Measurements from ENCODE around the gene SPAG6.
A peak's percentile ranks its signal among the peaks of the same experiment; 100 is the strongest.

The SPAG6 gene

DNA sequence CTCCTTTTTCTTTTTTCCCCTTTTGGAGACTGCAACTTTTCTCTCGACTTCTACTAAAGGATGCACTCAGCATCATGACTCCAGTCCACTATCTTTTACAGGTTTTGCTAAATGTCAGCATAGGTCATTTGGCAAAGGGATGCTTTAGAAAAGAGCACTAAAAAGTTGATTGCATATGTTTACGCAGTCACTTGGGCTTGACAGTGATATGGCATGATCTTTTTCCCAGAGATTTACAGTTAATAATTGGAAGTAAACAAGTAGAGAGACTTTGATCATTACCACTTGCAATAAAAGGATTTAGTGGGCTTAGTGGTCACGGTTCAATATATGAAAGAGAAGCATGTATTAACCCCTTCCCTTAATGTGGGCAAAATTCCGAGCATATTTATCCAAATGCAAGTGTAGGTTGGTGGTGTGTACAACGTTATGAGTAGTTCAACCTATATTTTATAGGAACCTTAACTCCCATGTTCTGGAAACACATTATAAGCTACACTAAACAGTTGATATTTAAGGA is 22.6 kb upstream of the SPAG6 start:
- no peak for DNase-seq

DNA sequence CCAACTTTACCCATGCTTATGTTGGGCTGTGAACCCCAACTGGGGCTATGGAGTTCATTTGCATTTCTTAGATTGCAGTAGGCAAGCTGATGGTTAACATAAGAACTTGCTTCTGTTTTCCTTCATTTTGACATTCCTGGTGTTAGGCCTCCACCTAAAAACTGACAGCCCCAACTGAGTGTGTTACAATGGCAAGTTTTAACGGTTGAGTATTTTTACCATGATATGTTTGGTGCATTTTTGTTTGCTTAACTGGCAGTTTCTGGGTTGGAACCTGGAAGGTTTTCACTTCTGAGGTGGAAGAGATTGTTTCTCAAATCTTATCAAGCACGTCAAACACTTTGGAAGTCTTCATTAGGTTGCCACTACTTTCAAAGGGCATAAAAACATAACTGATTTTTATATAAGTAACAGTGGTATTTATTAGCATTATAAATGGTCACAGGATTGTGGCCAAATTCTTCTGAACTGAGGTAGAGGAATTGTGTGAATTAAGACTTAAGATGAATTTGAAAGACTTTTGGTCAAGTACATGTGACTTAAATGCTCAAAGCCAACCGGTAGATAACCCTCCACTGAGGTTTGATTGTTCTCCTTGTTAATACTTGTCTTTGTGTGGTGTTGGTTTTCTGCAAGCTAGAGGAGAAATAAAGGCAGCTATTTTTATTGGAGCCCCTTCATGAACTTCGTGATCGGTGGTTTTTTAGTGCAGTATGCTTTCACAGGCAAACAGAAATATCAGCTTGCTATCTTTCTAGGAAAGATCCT is 21.6 kb upstream of the SPAG6 start:
- no peak for DNase-seq

DNA sequence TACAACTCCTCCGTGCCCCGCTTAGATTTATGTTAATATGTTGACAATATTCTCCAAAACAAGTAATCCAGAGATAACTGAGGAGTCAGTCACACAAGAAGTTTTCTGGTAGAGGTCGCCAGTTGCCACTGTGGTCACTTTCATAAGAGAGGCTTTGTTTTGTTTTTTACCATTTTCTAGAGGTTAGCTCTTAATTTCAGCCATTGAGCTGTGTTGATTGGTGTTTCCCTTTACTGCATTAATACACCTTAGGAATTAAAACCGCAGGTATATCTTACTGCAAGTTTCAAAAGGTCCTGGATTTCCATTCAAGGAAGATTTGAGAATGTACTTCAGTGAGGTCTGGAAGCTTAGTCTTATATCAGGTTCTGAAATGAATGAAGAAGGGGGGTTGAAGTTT is 20.9 kb upstream of the SPAG6 start:
- no peak for DNase-seq

DNA sequence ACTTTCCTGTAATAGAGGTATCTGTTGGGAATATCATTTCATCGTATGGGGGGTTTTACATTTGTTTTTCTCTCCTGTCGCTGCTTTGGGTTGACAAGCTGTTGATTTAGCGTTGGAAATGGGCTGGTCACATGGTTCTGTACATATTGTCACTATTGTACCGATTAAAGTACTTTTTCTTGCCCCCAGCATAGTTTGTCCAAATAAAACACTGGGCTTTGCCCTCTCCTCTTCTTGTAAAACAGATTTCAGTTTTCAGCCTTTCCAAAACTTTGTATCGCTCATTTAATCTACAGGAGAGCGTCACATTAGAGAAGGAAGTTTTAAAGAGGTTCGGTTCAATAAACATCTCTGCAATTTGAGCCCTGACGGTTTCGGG is 20.4 kb upstream of the SPAG6 start:
- no peak for DNase-seq

DNA sequence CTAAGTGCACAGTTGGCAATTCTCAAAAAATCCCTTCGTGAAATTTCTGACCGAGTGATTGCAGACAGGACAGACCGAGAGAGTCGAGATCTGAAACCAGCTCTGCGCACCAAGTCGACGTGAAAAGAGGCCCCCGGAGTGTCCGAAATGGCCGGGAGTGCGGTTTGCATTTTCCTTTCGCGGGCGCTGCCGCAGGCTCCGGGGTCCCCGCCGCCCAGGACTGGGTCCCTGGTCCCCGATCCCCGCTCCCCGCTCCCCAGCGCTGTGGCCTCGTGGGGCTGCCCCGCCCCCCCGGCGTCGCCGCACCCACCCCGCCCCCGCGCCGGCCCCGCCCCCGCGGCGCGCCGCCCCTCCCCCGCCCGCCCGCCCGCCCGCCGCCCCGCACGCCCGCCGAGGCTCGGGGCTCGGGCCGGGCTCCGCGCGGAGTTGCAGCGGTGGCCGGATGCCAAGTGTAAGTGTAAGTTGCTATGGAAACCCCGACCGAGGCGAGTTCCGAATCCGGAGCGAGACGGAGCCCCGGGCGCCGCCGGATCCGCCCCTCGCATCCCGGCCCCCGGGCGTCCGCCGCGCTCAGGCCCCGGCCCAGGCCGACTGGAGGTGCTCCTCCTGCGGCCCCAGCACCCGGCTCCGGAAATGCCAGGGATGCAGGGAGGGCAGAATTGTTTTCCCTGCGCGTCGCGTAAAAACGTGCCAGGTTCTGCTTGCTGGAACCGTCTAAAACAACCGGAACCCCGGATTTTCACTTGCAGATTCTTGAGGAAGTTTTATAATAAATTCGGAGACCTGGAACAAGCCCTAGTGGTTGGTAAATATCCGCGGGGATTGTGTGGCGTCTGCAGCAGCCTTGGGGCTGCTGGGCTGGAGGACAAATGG is 19.8 kb upstream of the SPAG6 start:
- DNase-seq = peak; percentile 94

DNA sequence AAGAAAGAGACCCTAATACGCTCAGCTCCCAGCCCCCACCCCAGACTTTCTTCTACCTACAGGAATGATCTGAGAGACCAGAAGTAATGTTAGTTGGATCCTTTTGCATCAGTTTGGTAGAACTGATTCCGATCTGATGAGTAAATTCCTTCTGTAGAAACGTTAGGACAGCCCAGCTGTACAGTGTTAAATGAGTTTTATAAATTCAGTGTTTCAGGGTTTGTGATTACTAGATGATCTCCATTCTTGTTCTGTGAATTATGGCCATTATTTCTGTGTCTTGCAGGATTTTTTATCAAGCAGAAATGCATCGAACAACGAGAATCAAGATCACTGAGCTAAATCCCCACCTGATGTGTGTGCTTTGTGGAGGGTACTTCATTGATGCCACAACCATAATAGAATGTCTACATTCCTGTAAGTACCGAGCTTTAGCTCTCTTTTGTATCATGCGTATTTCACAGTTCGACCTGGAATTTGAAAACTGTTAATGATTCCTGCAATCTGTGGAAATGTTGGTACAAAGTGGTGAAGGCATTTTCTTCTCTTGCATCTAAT is 19.1 kb upstream of the SPAG6 start:
- DNase-seq = no peak

DNA sequence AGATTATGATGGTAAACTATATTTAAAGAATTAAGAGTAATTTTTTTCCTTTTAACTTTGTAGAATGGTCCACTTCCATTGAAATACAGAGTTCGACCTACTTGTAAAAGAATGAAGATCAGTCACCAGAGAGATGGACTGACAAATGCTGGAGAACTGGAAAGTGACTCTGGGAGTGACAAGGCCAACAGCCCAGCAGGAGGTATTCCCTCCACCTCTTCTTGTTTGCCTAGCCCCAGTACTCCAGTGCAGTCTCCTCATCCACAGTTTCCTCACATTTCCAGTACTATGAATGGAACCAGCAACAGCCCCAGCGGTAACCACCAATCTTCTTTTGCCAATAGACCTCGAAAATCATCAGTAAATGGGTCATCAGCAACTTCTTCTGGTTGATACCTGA is 16.1 kb upstream of the SPAG6 start:
- no peak for DNase-seq

DNA sequence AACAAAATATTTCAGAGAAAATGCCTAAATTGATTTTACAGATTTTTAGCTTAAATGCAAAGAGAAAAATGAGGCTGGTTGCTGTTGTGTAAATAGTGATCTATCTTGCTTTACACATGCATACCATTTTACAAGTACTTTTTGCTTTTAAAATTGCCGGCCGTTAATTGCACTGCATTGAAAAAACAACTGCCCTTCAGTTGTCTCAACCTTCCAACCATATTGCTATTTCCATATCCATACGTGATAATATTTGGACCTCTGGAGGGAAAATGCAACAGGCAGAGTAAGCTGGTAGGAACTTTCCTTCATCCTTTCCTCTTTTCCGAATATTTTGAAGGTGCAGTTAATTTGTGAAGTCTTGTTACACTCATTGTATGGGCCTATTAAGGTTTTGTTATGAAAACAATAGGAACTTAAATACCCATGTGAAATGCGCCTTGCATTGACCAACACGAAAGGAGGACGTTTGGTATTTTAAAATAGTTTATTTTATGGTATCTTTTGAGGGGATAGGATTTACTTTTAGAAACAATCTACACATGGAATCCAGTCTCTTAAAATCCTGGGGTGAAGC is 13.1 kb upstream of the SPAG6 start:
- DNase-seq = no peak

DNA sequence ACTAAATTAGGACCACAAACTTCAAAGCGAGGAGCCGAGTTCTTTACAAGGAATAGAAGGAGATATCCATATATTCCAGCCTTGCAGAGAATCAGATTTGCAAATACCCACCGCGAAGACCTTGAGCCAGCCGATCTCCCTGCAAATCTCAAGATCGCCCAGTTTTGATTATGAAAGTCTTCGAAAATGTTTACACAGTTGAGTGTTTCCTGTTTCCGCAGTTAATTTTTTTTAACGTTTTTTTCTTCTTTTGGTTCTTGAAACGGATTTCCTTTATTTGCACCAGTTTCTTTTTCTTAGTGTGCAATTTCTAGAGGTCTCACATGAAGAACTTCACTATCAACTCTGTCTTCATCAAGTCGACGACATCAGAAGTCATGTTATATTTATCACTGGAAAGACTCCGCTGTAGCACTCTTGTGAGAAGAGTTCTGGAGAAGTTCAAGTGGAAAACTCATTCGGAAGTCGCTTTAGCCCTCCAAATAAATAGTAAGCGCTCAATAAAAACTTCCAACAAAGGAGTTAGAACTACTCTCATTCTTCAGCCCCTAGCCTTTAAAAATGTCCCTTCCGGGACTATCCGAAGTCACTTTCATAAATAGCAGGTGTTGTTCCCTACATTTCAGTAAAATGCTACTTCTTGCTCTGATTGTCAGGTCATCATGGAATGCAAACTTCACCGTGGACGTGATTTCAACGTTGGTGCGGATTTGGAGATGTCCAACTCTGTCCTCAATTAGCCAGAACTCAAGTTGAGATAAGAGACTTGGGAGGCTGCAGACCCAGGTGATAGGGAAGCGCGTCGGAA is 11.9 kb upstream of the SPAG6 start:
- DNase-seq = no peak

DNA sequence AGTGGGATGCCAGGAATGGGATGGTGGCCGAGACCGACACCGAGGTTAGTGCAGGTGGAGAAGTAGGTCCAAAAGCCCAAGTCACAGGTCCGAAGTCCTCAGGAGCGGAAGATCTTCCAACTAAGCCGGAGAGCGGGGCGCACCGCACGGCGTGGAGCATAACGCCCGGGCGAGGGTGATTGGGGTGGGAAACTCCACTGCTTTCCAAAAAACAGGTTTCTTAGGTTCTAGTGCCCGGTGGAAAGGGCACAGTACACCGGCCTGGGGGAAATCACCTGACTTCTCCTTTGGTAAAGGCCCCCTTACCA is 11.4 kb upstream of the SPAG6 start:
- no peak for DNase-seq

DNA sequence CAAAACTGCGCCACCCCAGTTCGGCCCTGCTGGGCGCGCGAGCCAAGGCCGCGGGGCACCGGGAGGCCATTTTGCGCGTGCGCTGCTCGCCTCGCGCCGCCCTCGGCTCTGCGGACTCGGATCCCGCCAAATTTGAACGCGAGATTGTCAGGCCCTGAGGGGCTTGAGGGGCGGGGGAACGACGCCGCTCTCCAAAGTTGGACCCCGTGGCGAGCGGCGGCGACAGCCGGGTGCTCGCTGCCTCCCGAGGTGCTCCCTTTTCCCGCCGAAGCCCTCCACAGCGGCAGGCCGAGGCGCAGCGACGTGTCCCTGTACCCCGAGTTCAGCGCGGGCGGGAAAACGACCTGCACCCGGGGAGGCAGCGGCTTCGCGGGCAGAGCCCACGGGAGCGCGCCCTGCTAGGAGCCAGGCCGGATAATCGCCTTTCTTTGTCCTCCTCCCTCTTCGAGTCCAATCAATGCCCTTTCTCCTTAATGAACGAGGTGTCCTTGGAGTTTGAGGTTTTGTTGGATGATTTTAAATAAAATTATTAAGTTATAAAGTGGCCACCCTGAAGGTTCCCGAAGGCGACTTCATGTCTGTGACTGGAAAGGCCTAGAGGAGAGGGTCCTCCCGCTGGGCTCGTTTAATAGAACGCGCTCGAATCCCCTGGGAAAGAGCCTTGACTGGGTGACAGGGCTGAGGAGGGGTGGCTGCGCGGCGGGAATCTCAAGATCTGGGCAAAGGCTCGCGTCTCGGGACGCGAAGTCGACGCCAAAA is 10.7 kb upstream of the SPAG6 start:
- no peak for DNase-seq

DNA sequence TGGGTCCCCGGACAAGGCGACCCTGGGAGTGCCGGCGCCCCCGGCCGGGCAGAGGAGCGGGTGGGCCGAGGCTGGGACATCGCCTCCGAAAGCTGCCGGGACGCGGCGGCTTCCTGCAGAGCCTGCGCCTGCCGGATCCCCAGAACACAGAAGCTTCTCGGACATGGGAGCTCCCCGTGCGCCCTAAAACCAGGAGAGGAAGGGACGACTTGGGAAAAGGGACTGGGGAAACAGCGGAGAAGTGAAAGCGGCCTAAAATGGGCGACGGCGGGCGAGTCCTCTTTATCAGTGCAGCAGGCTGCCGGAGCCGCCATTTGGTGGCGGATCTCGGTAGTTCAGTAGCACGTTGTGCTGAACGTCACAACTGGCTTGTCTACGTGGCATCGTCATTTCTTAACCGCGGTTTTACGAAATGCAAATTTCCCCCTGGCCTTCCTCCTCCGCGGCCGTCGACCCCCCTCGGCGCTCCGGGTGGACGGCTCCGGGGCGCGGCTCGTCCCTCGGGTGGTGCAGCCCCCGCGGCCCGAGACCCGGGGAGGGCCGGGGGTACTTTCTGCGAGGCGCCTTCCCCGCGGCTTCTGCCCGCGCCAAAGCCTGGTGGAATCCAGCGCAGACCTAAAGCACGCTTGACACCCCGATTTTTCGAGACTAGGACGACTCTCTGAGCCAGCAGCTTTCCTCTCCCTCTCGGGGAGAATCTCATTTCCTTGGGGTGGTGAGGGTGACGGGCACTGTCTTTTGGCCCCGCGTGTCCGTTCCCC is 9.9 kb upstream of the SPAG6 start:
- DNase-seq = no peak

DNA sequence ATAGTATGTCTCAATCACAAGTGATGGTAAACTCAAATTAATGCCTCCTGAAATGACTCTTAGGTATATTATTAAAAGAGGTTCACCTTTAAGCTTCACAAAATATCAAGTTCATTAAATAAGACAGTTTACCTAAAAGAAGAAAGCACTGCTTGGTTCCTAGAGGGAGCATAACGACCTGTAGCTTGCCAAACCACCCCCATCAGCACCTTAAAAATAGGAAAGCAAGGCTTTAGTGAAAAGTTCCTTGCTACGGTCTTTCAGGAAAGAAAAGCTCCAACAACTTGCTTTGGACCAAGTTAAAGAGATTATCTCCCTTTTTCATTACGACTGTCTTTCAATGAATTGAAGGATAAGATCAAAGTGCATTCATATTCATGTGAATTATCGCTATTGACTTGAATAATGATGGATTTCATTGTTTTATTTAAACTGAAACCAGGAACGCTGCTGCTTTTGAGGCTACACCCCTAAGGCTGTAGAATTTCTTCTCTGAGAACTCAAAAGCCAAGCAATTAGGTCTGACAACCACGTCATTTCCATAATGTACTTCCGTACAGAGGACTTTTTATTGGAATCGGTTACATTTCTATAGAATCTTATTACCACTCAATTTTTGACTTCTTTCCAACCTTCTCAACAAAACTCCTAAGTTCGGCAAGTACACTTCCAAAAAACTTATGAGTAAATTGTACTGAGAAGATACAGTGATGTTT is 7.0 kb upstream of the SPAG6 start:
- no peak for DNase-seq

DNA sequence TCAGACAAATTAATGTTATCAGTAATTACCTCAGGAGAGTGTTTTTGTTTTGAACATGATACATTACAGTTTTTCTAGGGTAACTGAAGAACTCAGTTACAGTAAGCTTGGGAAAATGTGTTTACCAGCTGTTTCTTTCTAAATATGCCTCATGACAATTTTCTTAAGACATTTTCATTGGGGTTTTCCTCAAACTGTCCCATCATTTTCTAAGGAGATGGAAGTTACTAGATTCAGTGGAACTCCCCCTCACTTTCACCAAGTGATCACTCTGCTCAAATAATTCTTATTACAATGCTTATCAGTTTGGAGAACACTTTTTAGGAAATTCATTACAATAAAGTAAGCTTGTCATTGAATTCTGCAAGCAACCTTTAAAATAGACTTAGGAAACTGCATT is 6.4 kb upstream of the SPAG6 start:
- DNase-seq = no peak

DNA sequence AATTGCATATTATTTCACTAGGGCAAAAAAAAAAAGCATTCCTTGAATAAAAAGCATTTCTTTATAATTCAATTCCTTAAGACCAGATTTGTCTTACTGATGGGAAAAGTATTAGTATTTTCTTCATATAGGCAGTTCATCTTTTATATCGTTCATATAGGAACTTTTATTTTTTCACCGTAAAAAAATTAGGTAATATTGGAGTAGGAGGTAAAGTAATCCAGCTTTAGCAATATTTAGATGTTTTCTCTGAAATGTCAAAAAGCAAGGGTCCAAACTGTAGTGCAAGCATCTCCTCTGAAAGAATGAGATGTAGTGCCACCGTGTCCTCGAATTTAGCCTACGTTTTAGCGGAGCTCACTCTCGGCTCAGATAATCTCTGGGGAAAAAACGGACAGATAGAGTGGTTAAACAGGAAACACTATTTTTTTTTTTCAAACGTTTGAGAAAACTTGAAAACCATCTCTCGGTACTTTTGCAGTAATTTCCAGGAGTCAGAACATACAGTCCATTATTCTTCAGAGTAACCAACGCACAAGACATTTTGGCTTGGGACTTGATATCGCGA is 5.5 kb upstream of the SPAG6 start:
- DNase-seq = no peak

DNA sequence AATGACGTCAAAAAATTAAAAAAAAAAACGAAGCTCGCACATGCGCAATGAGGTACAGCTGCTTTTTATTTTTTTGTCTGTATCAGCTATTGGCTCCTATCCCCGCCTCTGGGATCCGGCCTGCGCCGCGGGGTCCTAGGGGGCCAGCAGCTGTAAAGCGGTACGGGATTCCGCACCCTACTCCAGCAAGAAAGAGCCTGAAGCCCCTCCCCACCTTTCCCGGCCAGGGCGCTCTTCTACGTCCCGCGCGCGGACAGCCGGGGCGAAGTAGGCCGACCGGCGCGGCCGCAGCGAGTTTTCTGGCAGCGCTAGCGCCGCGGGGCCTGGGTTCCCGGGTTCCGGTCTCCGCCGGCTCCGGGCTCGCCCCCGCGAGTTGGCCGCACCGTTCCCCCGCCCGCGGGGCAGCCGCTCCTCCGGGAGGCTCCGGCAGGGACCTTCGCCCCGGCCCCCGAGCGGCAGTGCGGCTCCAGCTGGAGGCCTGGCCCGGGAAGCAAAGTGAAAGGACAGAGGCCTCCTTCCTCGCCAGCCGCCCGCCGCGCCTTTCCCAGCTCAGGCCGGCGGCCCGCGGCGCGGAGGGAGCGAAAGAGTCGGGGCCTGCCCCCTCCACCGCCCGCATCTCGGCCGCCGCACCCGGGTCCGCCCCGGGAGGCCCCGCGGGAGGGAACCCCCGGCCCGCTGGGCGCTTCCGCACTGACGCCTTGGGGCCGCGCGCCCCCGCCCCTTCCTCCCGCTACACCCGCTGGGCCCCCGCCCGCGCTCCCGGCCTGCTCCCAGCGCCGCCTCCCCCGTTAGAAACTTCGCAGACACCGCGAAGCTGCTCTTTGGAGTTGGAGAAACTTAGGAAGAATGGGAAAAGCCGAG is 4.7 kb upstream of the SPAG6 start:
- DNase-seq = peak; percentile 86

DNA sequence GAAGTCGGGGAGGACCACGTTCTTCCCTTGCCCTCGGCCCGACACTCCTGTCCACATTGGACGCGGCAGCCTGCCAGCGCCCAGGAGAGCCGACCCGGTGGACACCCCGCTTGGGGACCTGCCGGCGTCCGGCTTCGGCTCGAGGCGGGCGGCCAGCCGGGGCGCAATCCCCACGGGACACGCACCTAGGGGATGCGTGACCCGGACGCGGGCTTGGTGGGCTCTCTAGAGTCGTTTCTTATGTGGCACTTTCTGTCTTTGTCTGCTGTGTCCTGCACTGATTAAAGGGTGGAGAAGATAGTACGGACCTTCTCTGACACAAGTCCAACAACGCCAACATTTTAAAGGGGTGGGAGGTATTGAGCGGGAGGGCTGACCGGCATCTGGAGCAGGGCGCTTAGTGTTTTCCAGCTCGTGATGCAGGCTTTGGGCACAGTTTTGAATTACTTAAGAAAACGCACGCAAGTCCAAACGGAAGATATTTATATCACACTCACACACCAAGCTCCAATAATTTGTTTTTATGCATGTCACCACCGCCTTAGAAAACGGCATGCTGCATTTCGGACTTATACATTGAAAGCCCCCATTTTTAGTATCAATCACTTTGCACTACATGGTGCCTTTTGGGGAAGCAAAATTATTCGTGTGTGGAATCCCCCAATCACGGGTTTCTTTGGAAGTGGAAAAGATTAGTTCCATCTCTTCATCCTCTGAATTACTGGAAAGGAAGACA is 3.9 kb upstream of the SPAG6 start:
- DNase-seq = peak; percentile 41

DNA sequence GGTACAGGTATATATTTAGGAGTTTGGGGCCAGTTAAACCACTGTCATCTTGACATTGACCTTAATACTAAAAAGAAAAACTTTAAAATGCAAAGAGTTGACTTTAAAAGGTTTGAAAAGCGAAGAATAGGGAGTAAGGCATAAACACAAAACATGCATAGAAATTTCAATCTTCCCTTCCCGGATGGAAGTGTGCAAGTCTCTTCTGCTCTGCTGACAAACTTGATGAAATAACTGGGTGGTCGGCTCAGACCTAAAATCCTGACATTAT is 3.4 kb upstream of the SPAG6 start:
- DNase-seq = no peak

DNA sequence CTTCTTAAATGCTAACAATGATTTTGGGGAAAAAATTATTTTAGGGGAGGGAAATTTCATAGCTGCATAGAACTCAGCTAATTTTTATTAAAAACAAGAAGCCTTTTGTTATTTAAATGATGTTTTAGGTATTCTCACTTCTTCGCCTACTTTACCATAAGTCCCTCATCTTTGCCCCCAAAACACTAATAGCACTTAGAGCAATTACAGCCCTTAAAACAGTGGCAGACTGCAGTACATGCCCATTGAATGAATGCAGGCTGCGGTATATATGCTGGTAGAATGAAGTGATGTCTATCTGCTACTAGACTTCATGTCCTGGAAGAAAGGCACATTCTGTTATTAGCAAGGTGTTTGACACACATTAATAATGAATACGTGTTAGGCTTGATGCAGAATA is 2.9 kb upstream of the SPAG6 start:
- no peak for DNase-seq
